Mesenchymal stem cell (in vitro differentiated cells and primary cell): ENCODE measurements around the gene YWHAH.

Experiments used
- DNase-seq: peaks from one replicate; pipeline ENCODE4 v3.0.0-alpha.2; 2013
- H2AFZ ChIP-seq: one replicate; pipeline ENCODE4 v1.6.1; 2013; ENCODE audit warnings: low read depth, mild to moderate bottlenecking, control low read depth, inconsistent platforms, low read length, moderate library complexity
- H2AK5ac ChIP-seq: 2 replicates; pipeline ENCODE4 v1.6.1; 2013; ENCODE audit warnings: low read length, moderate library complexity, mild to moderate bottlenecking, inconsistent platforms; ENCODE audit not compliant: severe bottlenecking
- H2BK120ac ChIP-seq: one replicate; pipeline ENCODE4 v1.6.1; 2013; ENCODE audit warnings: low read depth, mild to moderate bottlenecking, inconsistent platforms, low read length, moderate library complexity
- H2BK12ac ChIP-seq, 2 experiments: one replicate each; pipeline ENCODE4 v1.6.1; 2013; ENCODE audit warnings: inconsistent platforms in 2 of 2, low read length in 2 of 2, mild to moderate bottlenecking in 2 of 2, moderate library complexity in 2 of 2, control low read depth in 1 of 2
- H2BK15ac ChIP-seq: one replicate; pipeline ENCODE4 v1.6.1; 2013; ENCODE audit warnings: mild to moderate bottlenecking, low read depth, inconsistent platforms; ENCODE audit not compliant: poor library complexity, severe bottlenecking
- H2BK5ac ChIP-seq: 2 replicates; pipeline ENCODE4 v1.6.1; 2013; ENCODE audit warnings: low read depth, mild to moderate bottlenecking, low read length, control low read depth, inconsistent platforms; ENCODE audit not compliant: poor library complexity, severe bottlenecking
- H3K14ac ChIP-seq, 2 experiments: one replicate each; pipeline ENCODE4 v1.6.1; 2013; ENCODE audit warnings: inconsistent platforms in 2 of 2, low read length in 2 of 2, control low read depth in 1 of 2, mild to moderate bottlenecking in 1 of 2, moderate library complexity in 1 of 2
- H3K18ac ChIP-seq, 2 experiments: one replicate each; pipeline ENCODE4 v1.6.1; 2013; ENCODE audit warnings: inconsistent platforms in 2 of 2, low read length in 2 of 2, control low read depth in 1 of 2, low read depth in 1 of 2, mild to moderate bottlenecking in 1 of 2
- H3K23ac ChIP-seq, 2 experiments: one replicate each; pipeline ENCODE4 v1.6.1; 2013; ENCODE audit warnings: inconsistent platforms in 2 of 2, low read length in 2 of 2, mild to moderate bottlenecking in 2 of 2, moderate library complexity in 2 of 2, control low read depth in 1 of 2
- H3K27ac ChIP-seq: 2 replicates; pipeline ENCODE4 v1.5.1; 2013; ENCODE audit warnings: mild to moderate bottlenecking, moderate library complexity, low read length, control low read depth, inconsistent platforms; ENCODE audit not compliant: poor library complexity, severe bottlenecking
- H3K27me3 ChIP-seq, 2 experiments: 2 replicates each; pipeline versions ENCODE4 v1.6.1 to v1.7.0; 2013; ENCODE audit warnings: low read length in 2 of 2, mild to moderate bottlenecking in 2 of 2, moderate library complexity in 2 of 2, control low read depth in 1 of 2, inconsistent platforms in 1 of 2; ENCODE audit not compliant: control insufficient read depth in 1 of 2, insufficient read depth in 1 of 2
- H3K36me3 ChIP-seq, 2 experiments: 2 replicates each; pipeline versions ENCODE4 v1.6.1 to v1.7.0; 2013; ENCODE audit warnings: low read length in 2 of 2, control low read depth in 1 of 2, inconsistent platforms in 1 of 2, low read depth in 1 of 2, mild to moderate bottlenecking in 1 of 2; ENCODE audit not compliant: insufficient read depth in 2 of 2, control insufficient read depth in 1 of 2
- H3K4ac ChIP-seq, 2 experiments: one replicate each; pipeline ENCODE4 v1.6.1; 2013; ENCODE audit warnings: inconsistent platforms in 2 of 2, low read length in 2 of 2, mild to moderate bottlenecking in 2 of 2, moderate library complexity in 2 of 2, control low read depth in 1 of 2, low read depth in 1 of 2
- H3K4me1 ChIP-seq: 2 replicates; pipeline ENCODE4 v1.6.1; 2013; ENCODE audit warnings: low read depth, low read length, control low read depth; ENCODE audit not compliant: control insufficient read depth, insufficient read depth
- H3K4me2 ChIP-seq: 2 replicates; pipeline ENCODE4 v1.6.1; 2013; ENCODE audit warnings: low read length, mild to moderate bottlenecking, inconsistent platforms; ENCODE audit not compliant: poor library complexity, severe bottlenecking
- H3K4me3 ChIP-seq, 2 experiments: 2 replicates each; pipeline versions ENCODE4 v1.5.1 to v1.7.0; 2013; ENCODE audit warnings: low read length in 2 of 2, mild to moderate bottlenecking in 2 of 2, control low read depth in 1 of 2, low read depth in 1 of 2; ENCODE audit not compliant: insufficient read depth in 1 of 2
- H3K79me1 ChIP-seq: replicated peaks from 2 replicates; pipeline ENCODE4 v1.6.1; 2013; ENCODE audit warnings: mild to moderate bottlenecking, control low read depth, low read length, inconsistent platforms; ENCODE audit not compliant: poor library complexity, severe bottlenecking
- H3K9ac ChIP-seq: 2 replicates; pipeline ENCODE4 v1.7.0; 2013; ENCODE audit warnings: mild to moderate bottlenecking, low read length, moderate library complexity
- H3K9me3 ChIP-seq: 2 replicates; pipeline ENCODE4 v1.7.0; 2013; ENCODE audit warnings: mild to moderate bottlenecking, low read length; ENCODE audit not compliant: control insufficient read depth
- H4K8ac ChIP-seq: one replicate; pipeline ENCODE4 v1.6.1; 2013; ENCODE audit warnings: inconsistent platforms, mild to moderate bottlenecking, low read length, moderate library complexity
- H4K91ac ChIP-seq: one replicate; pipeline ENCODE4 v1.6.1; 2013; ENCODE audit warnings: mild to moderate bottlenecking, low read length, inconsistent platforms
- WGBS: methylation state at CpG from one replicate; pipeline ENCODE4 v1.1.7; 2013; ENCODE audit warnings: mixed read lengths; 5-methylcytosine and 5-hydroxymethylcytosine counted together

Gene YWHAH

DNA sequence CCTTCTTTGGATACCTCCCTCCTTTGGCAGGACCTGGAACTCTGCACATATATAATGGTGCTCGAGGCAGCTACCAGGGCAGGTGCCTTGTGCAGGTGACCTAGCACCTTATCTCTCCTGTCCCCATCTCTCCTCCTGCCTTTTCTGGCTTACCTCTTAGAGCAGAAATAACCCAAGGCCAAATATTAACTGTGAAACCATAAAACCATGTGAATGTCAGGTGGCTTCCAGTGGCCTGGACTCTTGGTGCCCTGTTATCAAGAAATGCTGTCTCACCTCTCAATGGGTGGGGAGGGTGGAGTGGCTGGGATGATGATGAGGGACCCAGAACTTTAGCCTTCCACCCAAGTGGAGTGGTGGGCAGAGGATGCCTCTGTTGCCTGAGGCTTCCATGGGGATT, 42.9 kb downstream of the YWHAH start:
- no peaks in the 10 kb centered on the region for H3K4me1 ChIP-seq
- H2AK5ac ChIP-seq: no peak overlapping the region
- no peak overlapping the region for H3K4me2 ChIP-seq
- H4K8ac ChIP-seq: no peak overlapping the region
- no peaks in the 10 kb centered on the region for H3K9me3 ChIP-seq
- H3K18ac ChIP-seq: no peak overlapping the region
- H4K91ac ChIP-seq: no peak overlapping the region
- H2BK15ac ChIP-seq: no peak overlapping the region
- no peak overlapping the region for H3K27ac ChIP-seq
- no peaks in the 10 kb centered on the region for H3K79me1 ChIP-seq
- H3K36me3 ChIP-seq: no peaks in the 10 kb centered on the region
- 52% methylated on average over 1 of the region's 1 CpG for WGBS
- H2BK5ac ChIP-seq: no peak overlapping the region
- H2BK120ac ChIP-seq: no peak overlapping the region
- no peak overlapping the region for H3K4me3 ChIP-seq
- H2BK12ac ChIP-seq: no peak overlapping the region
- H3K4ac ChIP-seq: no peak overlapping the region
- no peak overlapping the region for H3K9ac ChIP-seq
- no peak overlapping the region for H3K23ac ChIP-seq
- H3K27me3 ChIP-seq: peaks cover 20 to 23% of the 10 kb centered on the region in 2 experiments
- DNase-seq: no peak
- no peak overlapping the region for H2AFZ ChIP-seq
- no peak overlapping the region for H3K14ac ChIP-seq

DNA sequence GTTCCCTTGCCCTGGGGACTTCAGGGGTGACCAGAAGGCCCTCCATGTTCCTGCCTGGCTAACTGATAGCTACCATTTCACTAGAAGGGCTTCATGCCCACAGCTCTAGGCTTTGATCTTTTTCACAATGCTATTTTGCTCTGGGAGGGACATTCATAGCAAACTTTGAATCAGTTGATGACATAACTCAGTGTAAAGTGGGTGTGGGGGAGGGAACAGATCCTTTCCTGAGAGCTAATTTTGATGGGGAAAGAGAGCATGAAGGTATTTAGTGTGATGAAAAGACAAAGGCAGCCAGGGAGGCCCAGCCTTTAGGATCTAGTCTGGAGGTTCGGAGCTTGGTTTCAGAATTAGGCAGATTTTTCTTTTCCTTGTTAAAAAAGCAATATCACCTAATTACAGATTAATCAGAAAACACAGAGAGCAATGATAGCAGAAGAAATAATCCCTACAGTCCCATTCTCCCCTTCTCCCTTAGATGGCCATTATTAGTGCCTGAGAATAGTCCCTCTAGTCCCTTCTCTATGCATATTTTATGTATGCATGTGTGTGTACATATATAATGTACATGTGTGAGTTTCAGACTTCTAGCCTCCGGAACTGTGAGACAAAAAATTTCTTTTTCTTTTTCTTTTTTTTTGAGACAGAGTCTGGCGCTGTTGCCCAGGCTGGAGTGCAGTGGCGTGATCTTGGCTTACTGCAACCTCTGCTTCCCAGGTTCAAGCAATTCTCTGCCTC, 46.9 kb downstream of the YWHAH start:
- no peak for DNase-seq
- H3K23ac ChIP-seq: no peak overlapping the region
- H2BK120ac ChIP-seq: no peak overlapping the region
- no peak overlapping the region for H3K9ac ChIP-seq
- H3K4me3 ChIP-seq: no peak overlapping the region
- no peak overlapping the region for H4K8ac ChIP-seq
- H2AK5ac ChIP-seq: no peak overlapping the region
- no peak overlapping the region for H4K91ac ChIP-seq
- no peak overlapping the region for H2AFZ ChIP-seq
- no peak overlapping the region for H3K4ac ChIP-seq
- no peaks in the 10 kb centered on the region for H3K4me1 ChIP-seq
- no peaks in the 10 kb centered on the region for H3K36me3 ChIP-seq
- peaks cover 20 to 29% of the 10 kb centered on the region in 2 experiments for H3K27me3 ChIP-seq
- no peaks in the 10 kb centered on the region for H3K9me3 ChIP-seq
- H2BK5ac ChIP-seq: no peak overlapping the region
- H3K18ac ChIP-seq: no peak overlapping the region
- no peak overlapping the region for H3K4me2 ChIP-seq
- no peak overlapping the region for H2BK15ac ChIP-seq
- no peaks in the 10 kb centered on the region for H3K79me1 ChIP-seq
- no peak overlapping the region for H3K27ac ChIP-seq
- 85% methylated on average over 3 of the region's 4 CpGs for WGBS
- no peak overlapping the region for H2BK12ac ChIP-seq
- H3K14ac ChIP-seq: no peak overlapping the region

DNA sequence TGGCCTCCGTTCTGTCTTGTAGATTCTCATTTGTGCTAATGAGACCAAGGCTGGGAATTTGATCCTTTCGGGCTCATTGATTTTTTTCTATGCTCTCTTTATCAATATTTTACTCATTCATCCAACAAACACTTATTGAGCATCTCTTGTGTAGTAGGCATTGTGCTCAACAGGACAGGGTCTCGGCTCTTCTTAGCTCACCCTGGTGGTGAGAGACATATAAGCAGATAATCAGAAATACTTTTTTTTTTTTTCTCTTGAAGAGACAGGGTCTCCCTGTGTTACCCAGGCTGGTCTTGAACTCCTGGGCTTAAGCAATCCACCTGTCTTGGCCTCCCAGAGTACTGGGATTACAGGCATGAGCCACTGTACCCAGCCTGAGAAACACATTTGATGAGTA, 50.7 kb downstream of the YWHAH start:
- H2AFZ ChIP-seq: no peak overlapping the region
- WGBS: 90% methylated on average over 2 of the region's 3 CpGs
- no peaks in the 10 kb centered on the region for H3K9me3 ChIP-seq
- no peaks in the 10 kb centered on the region for H3K79me1 ChIP-seq
- no peak overlapping the region for H3K14ac ChIP-seq
- no peak overlapping the region for H3K27ac ChIP-seq
- H3K9ac ChIP-seq: no peak overlapping the region
- H3K27me3 ChIP-seq: peaks cover 19 to 29% of the 10 kb centered on the region in 2 experiments
- no peak overlapping the region for H3K4me3 ChIP-seq
- H2BK12ac ChIP-seq: no peak overlapping the region
- H4K8ac ChIP-seq: no peak overlapping the region
- H2BK15ac ChIP-seq: no peak overlapping the region
- no peak overlapping the region for H3K23ac ChIP-seq
- no peaks in the 10 kb centered on the region for H3K36me3 ChIP-seq
- H3K4me2 ChIP-seq: no peak overlapping the region
- H4K91ac ChIP-seq: no peak overlapping the region
- no peak overlapping the region for H2BK120ac ChIP-seq
- no peak overlapping the region for H3K18ac ChIP-seq
- DNase-seq: no peak
- no peak overlapping the region for H2BK5ac ChIP-seq
- H2AK5ac ChIP-seq: no peak overlapping the region
- H3K4me1 ChIP-seq: no peaks in the 10 kb centered on the region
- H3K4ac ChIP-seq: no peak overlapping the region

DNA sequence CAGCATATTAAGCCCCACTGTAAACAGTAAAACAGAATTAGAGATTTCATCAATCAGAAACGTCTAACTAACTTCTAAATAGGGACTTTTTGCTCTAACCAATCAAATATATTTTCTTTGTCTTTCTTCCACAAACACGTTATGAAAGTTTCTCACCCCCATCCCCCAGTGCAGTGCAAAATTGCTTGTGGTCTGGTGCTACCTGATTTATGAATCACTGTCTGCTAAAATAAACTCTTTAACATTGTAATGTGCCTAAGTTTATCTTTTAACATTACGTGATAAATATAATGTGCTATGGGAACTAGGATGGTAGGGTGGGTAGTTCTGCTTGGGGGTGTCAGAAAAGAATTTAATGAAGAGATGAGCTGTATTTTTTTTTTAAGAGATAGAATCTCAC, 51.5 kb downstream of the YWHAH start:
- H2BK120ac ChIP-seq: no peak overlapping the region
- no peak for DNase-seq
- no peak overlapping the region for H3K9ac ChIP-seq
- H2BK12ac ChIP-seq: no peak overlapping the region
- no peaks in the 10 kb centered on the region for H3K79me1 ChIP-seq
- H2BK5ac ChIP-seq: no peak overlapping the region
- no peak overlapping the region for H3K18ac ChIP-seq
- no peak overlapping the region for H3K14ac ChIP-seq
- no peak overlapping the region for H3K4ac ChIP-seq
- no peak overlapping the region for H3K23ac ChIP-seq
- H3K9me3 ChIP-seq: no peaks in the 10 kb centered on the region
- H2AK5ac ChIP-seq: no peak overlapping the region
- no peak overlapping the region for H2BK15ac ChIP-seq
- 81% methylated on average over 3 of the region's 3 CpGs for WGBS
- peaks cover 12 to 21% of the 10 kb centered on the region in 2 experiments for H3K27me3 ChIP-seq
- H3K27ac ChIP-seq: no peak overlapping the region
- H3K36me3 ChIP-seq: no peaks in the 10 kb centered on the region
- no peak overlapping the region for H3K4me3 ChIP-seq
- no peak overlapping the region for H2AFZ ChIP-seq
- H4K8ac ChIP-seq: no peak overlapping the region
- H3K4me1 ChIP-seq: no peaks in the 10 kb centered on the region
- no peak overlapping the region for H4K91ac ChIP-seq
- H3K4me2 ChIP-seq: no peak overlapping the region
